Measurements from ENCODE around the gene NT5DC1.

GRCh38 chr6:116265041-116265829 is 164.6 kb downstream of the NT5DC1 start:
- TF ChIP-seq POLR2A (IDR thresholded peaks at IDR 0.05) (no peak), CTCF (IDR thresholded peaks at IDR 0.05) (no peak)

All from adrenal gland (tissue), 5 donors.